Endothelial cell of umbilical vein (primary cell): ENCODE data around the gene HK1. TPM values are rescaled to one million over a fixed set of nuclear protein-coding genes. Genes with fewer than 3 reads are reported as not detected.

Source experiments
- BruUV-seq: library from RNA; stranded (reverse); fragments of 400-500 nt; replicated peaks from 2 replicates; lab custom pipeline; 2021; lab: Mats Ljungman, UMichigan
- CTCF ChIA-PET: fragments of 300-600, 350-600 bp; sonication (Branson Sonifier 250); formaldehyde crosslinking; loops from one replicate; lab custom pipeline; 2021; ENCODE audit warnings: antibody characterized with exemption, inconsistent platforms; lab: Charles Lee
- POLR2A ChIA-PET: fragments of 300-600, 350-600 bp; sonication (Branson Sonifier 250); formaldehyde crosslinking; loops from one replicate; lab custom pipeline; 2021; ENCODE audit warnings: antibody characterized with exemption, inconsistent platforms; lab: Charles Lee
- DNase-seq: peaks from one replicate; pipeline ENCODE4 v3.0.0-alpha.2; 2011; ENCODE audit warnings: low read depth, low spot score
- FAIRE-seq: peaks from 2 replicates; lab custom pipeline; 2011; peaks lifted over from hg19 to GRCh38; lab: Jason Lieb, UNC
- H2AFZ ChIP-seq: 2 replicates; pipeline ENCODE4 v1.6.0; 2012; ENCODE audit warnings: low read depth, low read length, control low read depth, inconsistent platforms
- H3K27ac ChIP-seq: 2 replicates; pipeline ENCODE4 v1.5.1; 2011; ENCODE audit warnings: low read depth, mild to moderate bottlenecking, control low read depth, low read length, moderate library complexity; ENCODE audit not compliant: insufficient read depth
- H3K27me3 ChIP-seq, 2 experiments: 2 replicates each; pipeline versions ENCODE4 v1.6.0 to v1.6.1; 2011; ENCODE audit warnings: low read length in 2 of 2, mixed read lengths in 1 of 2; ENCODE audit not compliant: control insufficient read depth in 2 of 2, insufficient read depth in 2 of 2
- H3K36me3 ChIP-seq, 2 experiments: 2 replicates in 1 of 2; 3 replicates in 1 of 2; pipeline ENCODE4 v1.5.1; 2011; ENCODE audit warnings: low read length in 2 of 2, mild to moderate bottlenecking in 1 of 2, moderate library complexity in 1 of 2; ENCODE audit not compliant: control insufficient read depth in 2 of 2, insufficient read depth in 2 of 2; ENCODE audit errors: extremely low read depth in 1 of 2
- H3K4me1 ChIP-seq: 3 replicates; pipeline ENCODE4 v1.5.1; 2011; ENCODE audit warnings: mild to moderate bottlenecking, low read length; ENCODE audit not compliant: control insufficient read depth, insufficient read depth; ENCODE audit errors: extremely low read depth
- H3K4me2 ChIP-seq: 2 replicates; pipeline ENCODE4 v1.6.1; 2011; ENCODE audit warnings: low read length, control low read depth, mixed read lengths; ENCODE audit not compliant: insufficient read depth
- H3K4me3 ChIP-seq, 3 experiments: fragments of 200-600 bp in 1 of 3; sonication (generic), shearing (Covaris generic) in 1 of 3; replicated peaks in 1 of 3; 2 replicates each; pipeline ENCODE4 v1.5.1; 2011 to 2016; ENCODE audit warnings: control low read depth in 3 of 3, low read length in 3 of 3, mild to moderate bottlenecking in 2 of 3, inconsistent platforms in 1 of 3, low read depth in 1 of 3, moderate library complexity in 1 of 3; ENCODE audit not compliant: insufficient read depth in 1 of 3
- H3K79me2 ChIP-seq: 2 replicates; pipeline ENCODE4 v1.6.0; 2012; ENCODE audit warnings: low read length, inconsistent platforms; ENCODE audit not compliant: control insufficient read depth, insufficient read depth
- H3K9ac ChIP-seq: replicated peaks from 2 replicates; pipeline ENCODE3; 2011; ENCODE audit warnings: low read length, control low read depth; ENCODE audit not compliant: insufficient read depth; ENCODE audit errors: extremely low read depth
- H3K9me1 ChIP-seq: replicated peaks from 3 replicates; pipeline ENCODE4 v1.6.0; 2011; ENCODE audit warnings: mild to moderate bottlenecking, low read length; ENCODE audit not compliant: control insufficient read depth, insufficient read depth; ENCODE audit errors: extremely low read depth
- H3K9me3 ChIP-seq: replicated peaks from 2 replicates; pipeline ENCODE4 v1.5.1; 2012; ENCODE audit warnings: low read length, inconsistent platforms; ENCODE audit not compliant: control insufficient read depth, insufficient read depth
- H4K20me1 ChIP-seq: replicated peaks from 2 replicates; pipeline ENCODE3; 2011; ENCODE audit warnings: mild to moderate bottlenecking, low read length; ENCODE audit not compliant: control insufficient read depth, insufficient read depth; ENCODE audit errors: extremely low read depth
- CTCF ChIP-seq, 2 donors: IDR thresholded peaks; 1 replicate in 1 of 2; 2 replicates in 1 of 2; pipeline ENCODE4 v1.5.1; 2011; ENCODE audit warnings: low read length in 2 of 2, mild to moderate bottlenecking in 2 of 2, moderate library complexity in 2 of 2, control low read depth in 1 of 2, inconsistent platforms in 1 of 2, low read depth in 1 of 2; ENCODE audit not compliant: insufficient read depth in 1 of 2; ENCODE audit errors: extremely low read depth in 1 of 2
- EZH2 ChIP-seq: IDR thresholded peaks from 2 replicates; pipeline ENCODE4 v1.6.1; 2012; ENCODE audit warnings: borderline replicate concordance, low read depth, mild to moderate bottlenecking, moderate library complexity, low read length, inconsistent platforms; ENCODE audit not compliant: severe bottlenecking
- FOS ChIP-seq: IDR thresholded peaks from 2 replicates; pipeline ENCODE4 v1.6.1; 2011; ENCODE audit warnings: mild to moderate bottlenecking, low read length, moderate library complexity, borderline replicate concordance; ENCODE audit not compliant: insufficient read depth
- GATA2 ChIP-seq: IDR thresholded peaks from 2 replicates; pipeline ENCODE4 v1.7.0; 2011; ENCODE audit warnings: low read depth, mild to moderate bottlenecking, moderate library complexity, mixed read lengths, low read length; ENCODE audit not compliant: insufficient read length, insufficient read depth
- JUN ChIP-seq: IDR thresholded peaks from 2 replicates; pipeline ENCODE4 v1.6.1; 2011; ENCODE audit warnings: borderline replicate concordance, low read depth; ENCODE audit not compliant: insufficient read length, insufficient read depth
- MAX ChIP-seq: IDR thresholded peaks from 2 replicates; pipeline ENCODE4 v1.6.1; 2011; ENCODE audit not compliant: insufficient read depth, insufficient read length
- MYC ChIP-seq: IDR thresholded peaks from one replicate; pipeline ENCODE4 v1.6.1; 2011; ENCODE audit warnings: mild to moderate bottlenecking, low read depth, low read length
- POLR2A ChIP-seq: IDR thresholded peaks from 2 replicates; pipeline ENCODE4 v1.6.1; 2012; ENCODE audit warnings: low read depth, mild to moderate bottlenecking, control low read depth, low read length
- POLR2AphosphoS5 ChIP-seq: IDR thresholded peaks from 2 replicates; pipeline ENCODE4 v1.6.1; 2012; ENCODE audit warnings: low read depth, mild to moderate bottlenecking, control low read depth, low read length, moderate library complexity; ENCODE audit not compliant: insufficient read depth
- dilution Hi-C: fragments of 300-500 bp; cut with MboI; formaldehyde crosslinking; loops from one replicate; pipeline ENCODE4 v1.15.0; 2019; ENCODE audit warnings: low sequenced_read_pairs; ENCODE audit not compliant: extremely low pct_ligation_motif_present
- intact Hi-C: fragments of 100-400 bp; cut with micrococcal nuclease; formaldehyde crosslinking; loops from one replicate; pipeline ENCODE4 v1.10.0; 2022
- polyA plus RNA-seq, 4 experiments: library from polyadenylated mRNA; depleted of rRNA in 3 of 4; stranded (reverse) in 3 of 4; unstranded in 1 of 4; fragments of >200 nt; gene quantifications; 2 replicates each; pipeline versions ENCODE4 v1.2.1 to v1.2.3, GENCODE V29; 2011 to 2012; ENCODE audit warnings: missing spikeins in 1 of 4
- total RNA-seq: library from RNA; stranded (reverse); gene quantifications from 2 replicates; pipeline ENCODE4 v1.2.3, GENCODE V29; 2021

The HK1 gene
- total and polyA plus RNA-seq, 2 donors (not counting 3 experiments of a cell fraction or from before 2014, with no cell fraction given): 50.8 to 121 TPM

DNA sequence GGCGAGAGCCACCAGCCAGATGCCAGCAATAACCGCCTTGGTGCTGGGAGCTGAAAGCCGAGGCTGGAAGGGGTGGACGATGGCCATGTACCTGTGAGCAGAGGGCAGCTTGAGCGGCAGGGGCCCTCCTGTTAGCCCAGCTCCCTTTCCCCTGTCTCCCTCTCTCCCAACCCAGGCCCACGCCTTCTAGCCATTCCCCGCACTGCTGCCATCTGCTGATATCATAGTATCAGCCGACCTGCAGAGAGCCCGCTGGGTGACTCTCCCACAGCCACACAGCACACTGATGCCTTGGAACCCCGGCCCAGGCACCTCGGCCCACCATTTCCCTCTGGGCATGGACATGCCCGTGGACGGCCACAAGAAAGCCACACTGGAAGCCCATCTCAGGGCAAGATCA is 136.8 kb downstream of the HK1 start:
- Histone ChIP-seq H3K4me1 (peaks cover 6% of the 10 kb centered on the region), H3K27me3 (no peaks in the 10 kb centered on the region), H2AFZ (no peak overlapping the region), H3K9me3 (no peaks in the 10 kb centered on the region), H3K4me2 (no peak overlapping the region), H3K36me3 (no peaks in the 10 kb centered on the region), H4K20me1 (no peaks in the 10 kb centered on the region), H3K4me3 (no peak overlapping the region), H3K79me2 (no peaks in the 10 kb centered on the region), H3K27ac (no peak overlapping the region), H3K9me1 (no peaks in the 10 kb centered on the region), H3K9ac (no peak overlapping the region)
- FAIRE-seq (no peak), DNase-seq (no peak)
- dilution Hi-C loops: no loop called here
- BruUV-seq: no TSS peak
- no peak for TF ChIP-seq POLR2AphosphoS5
- TF ChIP-seq CTCF (IDR thresholded peaks at IDR 0.05; ENCODE audit: extremely low read depth in 1 of 2, insufficient read depth in 1 of 2, low read depth in 1 of 2, low read length in 2 of 2): no peak
- no peak for TF ChIP-seq FOS
- TF ChIP-seq MAX: no peak
- no peak for TF ChIP-seq EZH2
- TF ChIP-seq GATA2: no peak
- TF ChIP-seq POLR2A: no peak
- TF ChIP-seq MYC: no peak
- TF ChIP-seq JUN: no peak
- intact Hi-C loops: no loop called here
- ChIA-PET POLR2A (interaction anchor here (1.0 kb wide), 1 partner anchor 34 kb away, joined by 3 read pairs; no protein-coding TSS in a partner anchor), CTCF (interaction anchor here (0.7 to 1.8 kb wide), 4 partner anchors 89 to 865 kb away, joined by 3 to 4 read pairs (median 3); no protein-coding TSS in a partner anchor)
